WTC11 (cell line): ENCODE measurements around the gene EIF3M. TPM values are rescaled to one million over a fixed set of nuclear protein-coding genes. Genes with fewer than 3 reads are reported as not detected.

ENCODE experiments used
- ATAC-seq: fragments of 200-7000 bp; cut with Tn5 transposase; 2 replicates; pipeline ENCODE4 v1.10.0; 2021; ENCODE audit warnings: mild to moderate bottlenecking, moderate library complexity
- CTCF ChIA-PET: fragments of 300-600 bp; sonication (Branson Sonifier 250); formaldehyde crosslinking; loops from one replicate; lab custom pipeline; 2021; ENCODE audit warnings: antibody characterized with exemption; lab: Charles Lee
- POLR2A ChIA-PET: fragments of 350-600 bp; sonication (Branson Sonifier 250); formaldehyde crosslinking; loops from one replicate; lab custom pipeline; 2021; ENCODE audit warnings: antibody characterized with exemption; lab: Charles Lee
- DNase-seq: peaks from one replicate; pipeline ENCODE4 v3.0.0; 2021; ENCODE audit warnings: low spot score
- H3K27ac Mint-ChIP-seq: 2 replicates; pipeline ENCODE4 v1.8.0; 2021; ENCODE audit warnings: mixed read lengths
- H3K27me3 Mint-ChIP-seq: 2 replicates; pipeline ENCODE4 v1.8.0; 2021; ENCODE audit warnings: low read depth, mild to moderate bottlenecking, moderate library complexity, mixed read lengths
- H3K36me3 Mint-ChIP-seq: 2 replicates; pipeline ENCODE4 v1.8.0; 2021; ENCODE audit warnings: mixed read lengths
- H3K4me1 Mint-ChIP-seq: 2 replicates; pipeline ENCODE4 v1.8.0; 2022; ENCODE audit warnings: mixed read lengths
- H3K4me3 Mint-ChIP-seq: 2 replicates; pipeline ENCODE4 v1.8.0; 2021; ENCODE audit warnings: mild to moderate bottlenecking, moderate library complexity, mixed read lengths
- H3K9me3 Mint-ChIP-seq: 2 replicates; pipeline ENCODE4 v1.8.0; 2021; ENCODE audit warnings: mixed read lengths
- ATF1 ChIP-seq: sonication (generic); formaldehyde crosslinking; IDR thresholded peaks from 2 replicates; pipeline ENCODE4 v1.8.1; 2023; ENCODE audit warnings: mild to moderate bottlenecking, moderate library complexity, missing genetic modification reagents
- ATF6 ChIP-seq: sonication (generic); formaldehyde crosslinking; IDR thresholded peaks from 2 replicates; pipeline ENCODE4 v1.8.1; 2023; ENCODE audit warnings: mild to moderate bottlenecking, missing genetic modification reagents
- CTCF ChIP-seq: fragments of 200-600 bp; IDR thresholded peaks from 2 replicates; pipeline ENCODE4 v1.8.0; 2022; ENCODE audit warnings: antibody characterized with exemption
- E2F1 ChIP-seq: sonication (generic); formaldehyde crosslinking; IDR thresholded peaks from 2 replicates; pipeline ENCODE4 v1.8.0; 2022; ENCODE audit warnings: mild to moderate bottlenecking, missing genetic modification reagents
- E2F4 ChIP-seq: sonication (generic); formaldehyde crosslinking; IDR thresholded peaks from 2 replicates; pipeline ENCODE4 v1.8.1; 2022; ENCODE audit warnings: low read depth, mild to moderate bottlenecking, moderate library complexity, missing genetic modification reagents, borderline replicate concordance
- HMGXB4 ChIP-seq: sonication (generic); formaldehyde crosslinking; IDR thresholded peaks from 2 replicates; pipeline ENCODE4 v1.8.1; 2023; ENCODE audit warnings: mild to moderate bottlenecking, moderate library complexity, missing genetic modification reagents
- MAX ChIP-seq: sonication (generic); formaldehyde crosslinking; IDR thresholded peaks from 2 replicates; pipeline ENCODE4 v1.8.0; 2022; ENCODE audit warnings: mild to moderate bottlenecking, missing genetic modification reagents
- NFATC4 ChIP-seq: fragments of 250-450 bp; sonication (Bioruptor Pico); IDR thresholded peaks from 2 replicates; pipeline ENCODE4 v1.9.0; 2021; ENCODE audit warnings: mild to moderate bottlenecking
- NR2C2 ChIP-seq: sonication (generic); formaldehyde crosslinking; IDR thresholded peaks from 2 replicates; pipeline ENCODE4 v1.8.0; 2022; ENCODE audit warnings: mild to moderate bottlenecking, missing genetic modification reagents
- OVOL2 ChIP-seq: fragments of 250-450 bp; sonication (Bioruptor Pico); IDR thresholded peaks from 2 replicates; pipeline ENCODE4 v1.9.0; 2021; ENCODE audit warnings: mild to moderate bottlenecking, borderline replicate concordance
- PRDM15 ChIP-seq: sonication (generic); formaldehyde crosslinking; IDR thresholded peaks from 2 replicates; pipeline ENCODE4 v1.8.0; 2022; ENCODE audit warnings: missing genetic modification reagents
- PREB ChIP-seq: sonication (generic); formaldehyde crosslinking; IDR thresholded peaks from 2 replicates; pipeline ENCODE4 v1.8.1; 2022; ENCODE audit warnings: mild to moderate bottlenecking, missing genetic modification reagents, moderate library complexity, borderline replicate concordance
- PRRX2 ChIP-seq: fragments of 250-450 bp; sonication (Bioruptor Pico); IDR thresholded peaks from 2 replicates; pipeline ENCODE4 v1.8.0; 2021; ENCODE audit warnings: mild to moderate bottlenecking
- SMAD4 ChIP-seq: sonication (generic); formaldehyde crosslinking; IDR thresholded peaks from 2 replicates; pipeline ENCODE4 v1.8.0; 2022; ENCODE audit warnings: mild to moderate bottlenecking, missing genetic modification reagents
- TEAD1 ChIP-seq: sonication (generic); formaldehyde crosslinking; IDR thresholded peaks from 2 replicates; pipeline ENCODE4 v1.8.0; 2022; ENCODE audit warnings: mild to moderate bottlenecking, missing genetic modification reagents
- TEAD4 ChIP-seq: sonication (generic); formaldehyde crosslinking; IDR thresholded peaks from 2 replicates; pipeline ENCODE4 v1.8.0; 2022; ENCODE audit warnings: mild to moderate bottlenecking, missing genetic modification reagents
- TP53 ChIP-seq: sonication (generic); formaldehyde crosslinking; IDR thresholded peaks from 2 replicates; pipeline ENCODE4 v1.8.1; 2023; ENCODE audit warnings: mild to moderate bottlenecking, missing genetic modification reagents
- ZBTB21 ChIP-seq: sonication (generic); formaldehyde crosslinking; IDR thresholded peaks from 2 replicates; pipeline ENCODE4 v1.8.1; 2023; ENCODE audit warnings: mild to moderate bottlenecking, missing genetic modification reagents, borderline replicate concordance
- ZNF121 ChIP-seq: sonication (generic); formaldehyde crosslinking; IDR thresholded peaks from 2 replicates; pipeline ENCODE4 v1.8.0; 2023; ENCODE audit warnings: missing genetic modification reagents
- ZNF263 ChIP-seq: sonication (generic); formaldehyde crosslinking; IDR thresholded peaks from 2 replicates; pipeline ENCODE4 v1.8.1; 2022; ENCODE audit warnings: low read depth, mild to moderate bottlenecking, moderate library complexity, missing genetic modification reagents
- ZNF416 ChIP-seq: fragments of 250-450 bp; sonication (Bioruptor Pico); IDR thresholded peaks from 2 replicates; pipeline ENCODE4 v1.9.0; 2021; ENCODE audit warnings: mild to moderate bottlenecking, inconsistent platforms
- ZNF671 ChIP-seq: fragments of 250-450 bp; sonication (Bioruptor Pico); IDR thresholded peaks from 2 replicates; pipeline ENCODE4 v1.8.0; 2021; ENCODE audit warnings: mild to moderate bottlenecking
- total RNA-seq: library from RNA; stranded (reverse); gene quantifications from 3 replicates; pipeline ENCODE4 v1.2.3, GENCODE V29; 2021

EIF3M gene
- total RNA-seq, 1 experiment from 2014 or later = 365 TPM

GRCh38 chr11:32569313-32569881 is 14.2 kb upstream of the EIF3M start (continued):
- TF ChIP-seq HMGXB4 (CRISPR knock-in tag) = no peak

- ChIA-PET CTCF (interaction anchor here (0.5 to 1.0 kb wide), 2 partner anchors 176 to 1230 kb away, joined by 3 read pairs; no protein-coding TSS in a partner anchor), POLR2A (no interaction called here)
- H3K27me3 Mint-ChIP-seq = peaks cover 13% of the 10 kb centered on the region
- H3K27ac Mint-ChIP-seq = no peak overlapping the region
- H3K36me3 Mint-ChIP-seq = no peaks in the 10 kb centered on the region
- peak; percentile 95 for ATAC-seq
- peaks cover 15% of the 10 kb centered on the region for H3K4me1 Mint-ChIP-seq
- peaks cover 5% of the 10 kb centered on the region for H3K9me3 Mint-ChIP-seq
- DNase-seq = no peak
- H3K4me3 Mint-ChIP-seq = no peak overlapping the region
- TF ChIP-seq TEAD4 (CRISPR knock-in tag) (no peak), SMAD4 (CRISPR knock-in tag) (no peak), E2F1 (CRISPR knock-in tag) (0 out of 2 replicates have a peak, but pooled peaks have one; percentile 35), E2F4 (CRISPR knock-in tag) (no peak), TP53 (CRISPR knock-in tag) (no peak), PRDM15 (CRISPR knock-in tag) (peak; percentile 71; the same call in 1 of the 2 replicates), ATF1 (CRISPR knock-in tag) (no peak), OVOL2 (CRISPR knock-in tag) (no peak), ZNF121 (no peak), ZNF416 (CRISPR knock-in tag) (no peak), PREB (CRISPR knock-in tag) (no peak), ZNF671 (CRISPR knock-in tag) (no peak), CTCF (no peak), TEAD1 (CRISPR knock-in tag) (peak; percentile 60; the same call in 1 of the 2 replicates), NR2C2 (CRISPR knock-in tag) (no peak), ZNF263 (no peak), NFATC4 (no peak), PRRX2 (CRISPR knock-in tag) (no peak), ZBTB21 (CRISPR knock-in tag) (no peak), MAX (CRISPR knock-in tag) (peak; percentile 83), ATF6 (CRISPR knock-in tag) (no peak)
Observed at GRCh38 chr11:32571039-32571438, 12.6 kb upstream of the EIF3M start.
